ENCODE measurements around the gene PTS.
A peak's percentile ranks its signal among the peaks of the same experiment; 100 is the strongest.

PTS gene

DNA sequence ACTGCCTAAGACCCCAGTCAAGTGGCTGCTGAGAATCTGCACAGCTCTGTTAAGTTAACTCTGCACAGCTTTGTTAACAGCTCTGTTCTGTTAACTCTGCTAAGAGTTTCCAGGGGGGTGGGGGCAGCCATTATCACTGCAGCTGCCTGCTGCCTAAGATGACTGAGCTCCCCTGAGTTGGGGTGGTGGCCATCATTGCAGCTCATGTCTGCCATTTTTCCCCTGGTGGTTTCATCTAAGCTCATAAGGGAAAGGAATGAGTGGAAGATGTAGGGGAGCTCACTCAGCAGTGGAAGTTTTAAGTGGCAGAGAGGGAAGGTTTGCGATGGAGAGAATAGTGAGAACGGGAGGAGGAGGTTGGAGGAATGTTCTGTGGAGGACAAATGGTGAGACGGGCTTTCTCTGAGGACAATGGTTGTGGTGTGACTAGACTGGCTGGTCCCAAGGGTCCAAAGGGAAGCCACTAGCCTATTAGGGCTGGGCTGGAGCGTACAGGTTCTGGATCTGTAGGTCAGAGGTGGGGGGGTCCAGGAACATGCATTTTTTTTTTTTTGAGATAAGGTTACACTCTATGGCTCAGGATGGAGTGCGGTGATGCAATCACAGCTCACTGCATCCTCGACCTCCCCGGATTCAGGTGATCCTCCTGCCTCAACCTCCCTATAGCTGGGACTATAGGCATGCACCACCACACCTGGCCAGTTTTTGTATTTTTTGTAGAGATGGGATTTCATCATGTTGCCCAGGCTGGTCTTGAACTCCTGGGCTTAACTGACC lies 48.0 kb downstream of the PTS start:
- TF ChIP-seq, protein P1, sequence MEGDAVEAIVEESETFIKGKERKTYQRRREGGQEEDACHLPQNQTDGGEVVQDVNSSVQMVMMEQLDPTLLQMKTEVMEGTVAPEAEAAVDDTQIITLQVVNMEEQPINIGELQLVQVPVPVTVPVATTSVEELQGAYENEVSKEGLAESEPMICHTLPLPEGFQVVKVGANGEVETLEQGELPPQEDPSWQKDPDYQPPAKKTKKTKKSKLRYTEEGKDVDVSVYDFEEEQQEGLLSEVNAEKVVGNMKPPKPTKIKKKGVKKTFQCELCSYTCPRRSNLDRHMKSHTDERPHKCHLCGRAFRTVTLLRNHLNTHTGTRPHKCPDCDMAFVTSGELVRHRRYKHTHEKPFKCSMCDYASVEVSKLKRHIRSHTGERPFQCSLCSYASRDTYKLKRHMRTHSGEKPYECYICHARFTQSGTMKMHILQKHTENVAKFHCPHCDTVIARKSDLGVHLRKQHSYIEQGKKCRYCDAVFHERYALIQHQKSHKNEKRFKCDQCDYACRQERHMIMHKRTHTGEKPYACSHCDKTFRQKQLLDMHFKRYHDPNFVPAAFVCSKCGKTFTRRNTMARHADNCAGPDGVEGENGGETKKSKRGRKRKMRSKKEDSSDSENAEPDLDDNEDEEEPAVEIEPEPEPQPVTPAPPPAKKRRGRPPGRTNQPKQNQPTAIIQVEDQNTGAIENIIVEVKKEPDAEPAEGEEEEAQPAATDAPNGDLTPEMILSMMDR (conservative IDR thresholded peaks at IDR 0.05) = no peak
- H3K27ac ChIP-seq = no peak overlapping the region

DNA sequence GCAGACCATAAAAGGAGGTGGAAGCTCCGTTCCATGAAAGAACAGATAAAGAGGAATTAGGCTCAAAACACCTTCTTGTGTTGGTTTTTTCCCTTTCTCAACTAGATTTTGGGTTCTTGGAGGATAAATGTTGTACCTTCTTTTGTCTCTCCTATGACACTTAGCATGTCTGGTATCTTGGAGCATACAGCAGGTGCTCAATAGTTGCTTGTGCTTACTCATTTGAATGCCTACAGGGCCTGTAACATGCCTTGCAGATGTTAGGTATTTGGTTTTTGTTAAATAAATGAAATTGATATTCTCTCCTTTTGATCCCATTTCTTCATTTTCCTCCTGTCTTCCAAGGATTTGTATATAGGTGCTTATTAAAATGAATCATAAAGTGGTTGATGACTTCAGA lies 50.8 kb downstream of the PTS start:
- no peak overlapping the region for H3K27ac ChIP-seq
- TF ChIP-seq, protein P1 (conservative IDR thresholded peaks at IDR 0.05) = no peak

DNA sequence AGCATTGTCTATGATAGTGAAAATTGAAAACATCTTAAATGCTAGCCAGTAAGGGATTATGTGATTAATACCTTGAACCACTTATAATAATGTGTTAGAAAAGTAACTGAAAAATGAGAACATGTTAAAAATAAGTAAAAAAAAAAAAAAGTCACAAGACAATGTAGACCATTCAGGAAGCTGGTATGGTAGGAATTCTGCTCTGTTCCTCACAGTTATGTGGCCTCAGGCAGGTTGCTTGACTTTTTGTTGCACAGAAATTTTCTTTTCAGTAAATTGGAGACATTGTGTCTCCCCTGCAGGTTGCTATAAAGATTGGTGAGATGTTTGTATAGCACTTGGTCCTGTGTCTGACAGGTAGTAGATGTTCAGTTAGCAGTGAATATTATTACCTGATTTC lies 51.7 kb downstream of the PTS start:
- H3K27ac ChIP-seq = no peak overlapping the region
- TF ChIP-seq, protein P1 (conservative IDR thresholded peaks at IDR 0.05) = no peak

DNA sequence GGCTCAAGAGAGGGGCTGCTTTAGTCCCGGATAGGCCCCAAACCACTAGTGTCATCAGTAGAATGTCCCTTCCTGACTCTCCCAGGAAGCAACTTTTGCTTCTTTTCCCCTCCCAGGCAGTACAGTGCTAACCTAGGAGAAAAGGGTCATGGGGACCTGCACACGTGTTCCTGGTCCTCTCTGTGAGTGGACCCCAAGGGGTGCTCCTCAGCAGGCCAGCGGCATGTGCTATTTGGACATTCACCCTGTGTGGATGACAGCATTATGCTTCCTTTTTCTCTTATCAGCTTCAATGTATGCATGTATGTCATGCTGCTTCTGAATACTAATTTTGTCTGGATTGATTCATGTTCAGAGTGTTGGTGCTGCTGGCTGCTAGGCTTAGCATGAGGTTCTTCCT lies 52.6 kb downstream of the PTS start:
- H3K27ac ChIP-seq = no peak overlapping the region
- TF ChIP-seq, protein P1 (conservative IDR thresholded peaks at IDR 0.05) = no peak

DNA sequence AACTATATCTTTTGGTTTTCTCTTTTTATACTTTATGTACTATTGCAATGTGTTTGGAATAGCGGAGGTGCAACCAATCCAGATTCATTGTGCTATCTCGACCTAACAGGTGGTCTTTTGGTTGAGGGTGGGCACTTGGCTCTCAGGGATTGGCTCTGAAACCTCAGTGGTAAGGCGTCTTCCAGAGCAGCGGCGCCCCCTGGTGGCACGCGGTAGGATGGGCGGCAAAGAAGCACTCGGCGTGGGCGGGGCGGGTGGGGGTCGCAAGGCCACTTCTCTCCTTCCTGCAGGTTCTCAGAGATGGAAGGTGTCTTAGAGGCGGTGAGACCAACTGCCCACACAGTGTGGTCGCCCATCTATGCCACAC lies 53.7 kb downstream of the PTS start:
- no peak overlapping the region for H3K27ac ChIP-seq
- TF ChIP-seq, protein P1 (conservative IDR thresholded peaks at IDR 0.05) = peak; percentile 83

DNA sequence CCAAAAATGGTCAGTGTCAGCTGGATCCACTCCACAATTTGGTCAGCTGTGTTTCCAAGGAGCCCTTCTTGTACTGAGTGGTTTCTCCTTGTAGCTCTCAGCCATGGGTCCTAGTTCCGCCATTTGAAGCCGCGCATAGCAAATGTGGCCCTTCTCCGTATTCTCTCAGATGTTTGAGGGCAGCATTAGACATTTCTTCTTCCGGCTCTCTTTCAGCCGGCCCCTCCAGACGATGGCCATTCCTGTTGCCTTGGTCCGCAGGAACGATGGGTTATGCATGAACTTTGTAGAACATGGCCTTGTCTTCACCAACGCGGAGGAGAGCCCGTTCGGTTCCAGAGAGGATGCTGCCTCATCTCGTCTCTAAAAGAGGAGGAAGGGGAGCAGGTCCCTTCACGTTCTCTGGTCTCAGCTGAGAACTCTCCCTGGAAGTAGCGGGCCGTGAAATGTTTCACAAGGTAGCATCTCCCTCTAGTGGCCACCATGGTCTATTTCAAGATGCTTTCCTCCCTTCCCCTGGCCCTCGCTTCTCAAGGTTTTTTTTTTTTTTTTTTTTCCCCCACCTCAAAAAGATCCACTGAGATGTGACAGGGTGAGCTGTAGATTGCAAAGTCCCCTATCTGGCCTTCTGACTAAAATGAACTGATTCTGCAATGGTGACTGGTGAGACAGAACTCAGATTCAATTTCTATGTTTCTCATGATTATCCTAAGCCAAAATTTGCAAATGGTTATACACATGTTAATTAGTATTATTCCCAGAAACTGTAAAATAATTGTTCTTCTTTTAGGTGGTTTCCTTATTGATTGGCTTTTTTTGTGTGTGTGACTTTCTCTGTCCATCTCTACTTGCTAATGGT lies 54.3 kb downstream of the PTS start:
- TF ChIP-seq, protein P1 (conservative IDR thresholded peaks at IDR 0.05) = peak; percentile 70
- no peak overlapping the region for H3K27ac ChIP-seq

DNA sequence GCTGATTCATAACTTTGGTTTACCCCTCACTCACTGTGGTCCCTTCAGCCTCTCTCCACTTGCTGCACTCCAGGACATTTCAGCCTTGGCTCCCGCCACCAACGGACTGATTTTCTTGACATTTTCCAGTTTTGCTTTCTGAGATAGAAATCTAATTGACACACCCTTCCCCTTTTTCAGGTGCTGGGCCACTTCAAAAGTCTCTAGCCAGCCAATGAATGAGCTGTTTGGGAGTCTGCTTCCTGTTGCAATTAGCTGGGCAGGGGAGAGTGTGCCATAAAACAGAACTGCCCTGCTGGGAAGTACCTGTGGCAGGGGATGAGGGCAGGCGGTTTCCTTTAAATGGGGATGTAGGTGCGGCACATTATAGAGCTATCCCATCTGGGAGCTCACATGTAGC lies 55.5 kb downstream of the PTS start:
- TF ChIP-seq, protein P1 (conservative IDR thresholded peaks at IDR 0.05) = no peak
- H3K27ac ChIP-seq = no peak overlapping the region
